Measurements from ENCODE around the gene CSHL1.
"Not testable (repeated sequence)": the region's sequence is repeated elsewhere in the genome, so short reads cannot be mapped to it uniquely, and the experiment has no call there.

Gene CSHL1

GRCh38 chr17:63918789-63919305 lies 7.8 kb upstream of the CSHL1 start, which contains the start of gene GH1:
Gene GH1 (minus strand): TSS chr17:63918839. CDS start chr17:63918776, 63 bp downstream.
- not testable (repeated sequence) for DNase-seq (ENCODE audit: low read depth)

GRCh38 chr17:63918305-63918704 lies 7.2 kb upstream of the CSHL1 start:
- DNase-seq (ENCODE audit: low read depth), result no peak

- no peak for DNase-seq (ENCODE audit: low read depth)
Measured at GRCh38 chr17:63917646-63918045, 6.6 kb upstream of the CSHL1 start.

GRCh38 chr17:63917206-63917605 lies 6.1 kb upstream of the CSHL1 start:
- not testable (repeated sequence) for DNase-seq (ENCODE audit: low read depth)

GRCh38 chr17:63916566-63917185 lies 5.6 kb upstream of the CSHL1 start:
- no peak for DNase-seq (ENCODE audit: low read depth)

GRCh38 chr17:63915753-63916152 lies 4.7 kb upstream of the CSHL1 start:
- DNase-seq (ENCODE audit: low read depth), result not testable (repeated sequence)

GRCh38 chr17:63914471-63914870 lies 3.4 kb upstream of the CSHL1 start:
- DNase-seq (ENCODE audit: low read depth), result no peak

- DNase-seq (ENCODE audit: low read depth), result peak; percentile 55
Measured at GRCh38 chr17:63911657-63912100, 621 bp upstream of the CSHL1 start.

GRCh38 chr17:63910096-63910495 lies 962 bp downstream of the CSHL1 start:
- no peak for DNase-seq (ENCODE audit: low read depth)

- DNase-seq (ENCODE audit: low read depth), result not testable (repeated sequence)
Measured at GRCh38 chr17:63909586-63909985, 1.5 kb downstream of the CSHL1 start.

GRCh38 chr17:63907161-63907778 lies 3.8 kb downstream of the CSHL1 start:
- not testable (repeated sequence) for DNase-seq (ENCODE audit: low read depth)

- DNase-seq (ENCODE audit: low read depth), result not testable (repeated sequence)
Measured at GRCh38 chr17:63904796-63905195, 6.3 kb downstream of the CSHL1 start.

- DNase-seq (ENCODE audit: low read depth), result not testable (repeated sequence)
Measured at GRCh38 chr17:63903787-63904201, 7.3 kb downstream of the CSHL1 start.

- not testable (repeated sequence) for DNase-seq (ENCODE audit: low read depth)
Measured at GRCh38 chr17:63901971-63902370, 9.1 kb downstream of the CSHL1 start.

GRCh38 chr17:63898899-63899798 lies 11.9 kb downstream of the CSHL1 start:
- not testable (repeated sequence) for DNase-seq (ENCODE audit: low read depth)

- not testable (repeated sequence) for DNase-seq (ENCODE audit: low read depth)
Measured at GRCh38 chr17:63896524-63897354, 14.3 kb downstream of the CSHL1 start, which contains the start of gene CSH1. Gene CSH1 (minus strand): TSS chr17:63896574. CDS start chr17:63896511, 63 bp downstream.

GRCh38 chr17:63894821-63895220 lies 16.2 kb downstream of the CSHL1 start:
- not testable (repeated sequence) for DNase-seq (ENCODE audit: low read depth)

GRCh38 chr17:63894021-63894420 lies 17.0 kb downstream of the CSHL1 start:
- not testable (repeated sequence) for DNase-seq (ENCODE audit: low read depth)

- DNase-seq (ENCODE audit: low read depth), result not testable (repeated sequence)
Measured at GRCh38 chr17:63892316-63893037, 18.6 kb downstream of the CSHL1 start.
